K562 (cell line): ENCODE measurements around the gene SLC6A7. TPM values are rescaled to one million over a fixed set of nuclear protein-coding genes. Genes with fewer than 3 reads are reported as not detected.

Source experiments
- ATAC-seq: fragments of 200-7000 bp; cut with Tn5 transposase; 3 replicates; pipeline ENCODE4 v1.9.1; 2020; ENCODE audit warnings: moderate library complexity
- BruUV-seq: library from RNA; stranded (reverse); fragments of 400-500 nt; replicated peaks from 2 replicates; lab custom pipeline; 2021; lab: Mats Ljungman, UMichigan
- CTCF ChIA-PET: fragments of 300-600 bp; formaldehyde crosslinking; extraction: SDS; loops from one replicate; lab custom pipeline; 2021; ENCODE audit warnings: low intra/inter-chr PET ratio; lab: Yijun Ruan, JAX
- POLR2A ChIA-PET: fragments of 300-600, 350-650 bp; sonication (Branson Sonifier 250); formaldehyde crosslinking; extraction: SDS; loops from one replicate; lab custom pipeline; 2021; ENCODE audit warnings: antibody characterized with exemption, inconsistent platforms; lab: Yijun Ruan, JAX
- DNase-seq, 4 experiments: peaks; one replicate each; pipeline versions ENCODE4 v3.0.0 to v3.0.0-alpha.2; 2011 to 2018; ENCODE audit warnings: low spot score in 3 of 4, mixed read lengths in 3 of 4; ENCODE audit errors: extremely low read depth in 1 of 4
- FAIRE-seq: peaks from 2 replicates; lab custom pipeline; 2011; peaks lifted over from hg19 to GRCh38; lab: Jason Lieb, UNC
- H2AFZ ChIP-seq: 2 replicates; pipeline ENCODE4 v1.6.0; 2011; ENCODE audit warnings: low read depth, low read length, control low read depth, inconsistent platforms
- H3K27ac ChIP-seq: fragments of 200-600 bp; 3 replicates; pipeline ENCODE4 v1.8.0; 2011; ENCODE audit warnings: low read depth, mild to moderate bottlenecking, control low read depth, inconsistent platforms, low read length, moderate library complexity, mixed read lengths; ENCODE audit errors: extremely low read depth
- H3K27me3 ChIP-seq, 2 experiments: fragments of 300-600 bp in 1 of 2; 2 replicates in 1 of 2; 3 replicates in 1 of 2; pipeline versions ENCODE4 v1.6.0 to v1.8.0; 2011; ENCODE audit warnings: inconsistent platforms in 2 of 2, low read length in 2 of 2, mild to moderate bottlenecking in 1 of 2, mixed read lengths in 1 of 2, moderate library complexity in 1 of 2; ENCODE audit not compliant: control insufficient read depth in 2 of 2, insufficient read depth in 2 of 2
- H3K36me3 ChIP-seq: fragments of 300-600 bp; 3 replicates; pipeline ENCODE4 v1.8.0; 2011; ENCODE audit warnings: mild to moderate bottlenecking, low read length, inconsistent platforms; ENCODE audit not compliant: control insufficient read depth, insufficient read depth
- H3K4me1 ChIP-seq, 2 experiments: fragments of 200-600 bp in 1 of 2; replicated peaks in 1 of 2; 2 replicates in 1 of 2; 3 replicates in 1 of 2; pipeline versions ENCODE4 v1.5.1 to v1.8.0; 2011; ENCODE audit warnings: inconsistent platforms in 2 of 2, low read length in 2 of 2, mild to moderate bottlenecking in 1 of 2, mixed read lengths in 1 of 2, moderate library complexity in 1 of 2; ENCODE audit not compliant: control insufficient read depth in 2 of 2, insufficient read depth in 2 of 2
- H3K4me2 ChIP-seq: 2 replicates; pipeline ENCODE4 v1.6.1; 2011; ENCODE audit warnings: low read length, control low read depth, inconsistent platforms, mixed read lengths; ENCODE audit not compliant: insufficient read depth
- H3K4me3 ChIP-seq: fragments of 200-600 bp; sonication (generic), shearing (Covaris generic); 2 replicates; pipeline ENCODE4 v1.5.1; 2016; ENCODE audit warnings: control low read depth, inconsistent platforms
- H3K79me2 ChIP-seq: fragments of 200-600 bp; 3 replicates; pipeline ENCODE4 v1.8.0; 2011; ENCODE audit warnings: low read length, inconsistent platforms; ENCODE audit not compliant: control insufficient read depth, insufficient read depth
- H3K9ac ChIP-seq, 2 experiments: 2 replicates each; pipeline versions ENCODE4 v1.6.0 to v1.6.1; 2011; ENCODE audit warnings: low read depth in 2 of 2, low read length in 2 of 2, control low read depth in 1 of 2, inconsistent platforms in 1 of 2, mild to moderate bottlenecking in 1 of 2, mixed read lengths in 1 of 2; ENCODE audit not compliant: insufficient read depth in 1 of 2
- H3K9me1 ChIP-seq: one replicate; pipeline ENCODE4 v1.6.0; 2011; ENCODE audit warnings: inconsistent platforms, mild to moderate bottlenecking, low read length, moderate library complexity; ENCODE audit not compliant: control insufficient read depth, insufficient read depth
- H3K9me3 ChIP-seq: replicated peaks from 2 replicates; pipeline ENCODE4 v1.5.1; 2011; ENCODE audit warnings: low read depth, low read length, inconsistent platforms; ENCODE audit not compliant: control insufficient read depth, insufficient read depth
- H4K20me1 ChIP-seq: replicated peaks from 2 replicates; pipeline ENCODE4 v1.6.1; 2011; ENCODE audit warnings: low read length, inconsistent platforms, mixed read lengths; ENCODE audit not compliant: control insufficient read depth, insufficient read depth
- L3MBTL2 ChIP-seq: fragments of 450-650 bp; IDR thresholded peaks from 2 replicates; pipeline ENCODE4 v1.6.1; 2016; ENCODE audit warnings: mild to moderate bottlenecking, moderate library complexity
- NR4A1 ChIP-seq, 2 experiments: fragments of 250-450 bp in 1 of 2; fragments of 450-650 bp in 1 of 2; sonication (Bioruptor Pico) in 1 of 2; IDR thresholded peaks; 2 replicates each; pipeline versions ENCODE4 v1.4.0 to v1.6.1; 2016 to 2020; ENCODE audit warnings: mild to moderate bottlenecking in 2 of 2, missing compliant biosample characterization in 1 of 2, missing genetic modification characterization in 1 of 2, moderate library complexity in 1 of 2
- SPI1 ChIP-seq: IDR thresholded peaks from 2 replicates; pipeline ENCODE4 v1.6.1; 2011; ENCODE audit warnings: low read depth, low read length, control low read depth, borderline replicate concordance
- WGBS: fragments of 100-300 bp; shearing (Covaris generic); methylation state at CpG from one replicate; pipeline ENCODE4 v1.1.6; 2016; ENCODE audit warnings: low coverage, mixed read lengths; ENCODE audit not compliant: insufficient coverage; ENCODE audit errors: missing lambda C conversion rate; 5-methylcytosine and 5-hydroxymethylcytosine counted together
- in situ Hi-C: fragments of 300-500 bp; cut with MboI; formaldehyde crosslinking; loops from 4 replicates; pipeline ENCODE4 v1.15.0; 2018; ENCODE audit warnings: inconsistent platforms, mixed read lengths
- intact Hi-C: fragments of 100-400 bp; cut with micrococcal nuclease; formaldehyde crosslinking; loops from 2 replicates; pipeline ENCODE4 v1.14.2; 2022
- polyA plus RNA-seq, 8 experiments: library from polyadenylated mRNA; depleted of rRNA in 4 of 8; stranded (reverse) in 5 of 8; unstranded in 3 of 8; fragments of >200 nt; fragmentation: Nextera tagmentation in 2 of 8; fragmentation: Illumina TruSeq in 1 of 8; extraction: Ambion mirVana in 2 of 8; extraction: Trizol in 1 of 8; gene quantifications; 2 replicates each; pipeline versions ENCODE4 v1.2.1 to v1.2.3, GENCODE V29; 2011 to 2014; ENCODE audit warnings: inconsistent platforms in 1 of 8, missing spikeins in 1 of 8
- total RNA-seq, 7 experiments: library from RNA; depleted of rRNA in 6 of 7; stranded (reverse); fragments of >200 nt in 6 of 7; fragmentation: Illumina TruSeq in 2 of 7; extraction: Trizol in 2 of 7; gene quantifications; 2 replicates each; pipeline versions ENCODE4 v1.2.1 to v1.2.3, GENCODE V29; 2011 to 2021; ENCODE audit warnings: low replicate concordance in 1 of 7
- TF ChIP-seq, protein P1 (sequence below): sonication (generic); formaldehyde crosslinking; IDR thresholded peaks from 2 replicates; pipeline ENCODE4 v1.8.0; 2022; ENCODE audit warnings: mild to moderate bottlenecking, missing genetic modification reagents
- TF ChIP-seq, protein P2 (sequence below): sonication (generic); formaldehyde crosslinking; IDR thresholded peaks from 2 replicates; pipeline ENCODE4 v1.8.0; 2023; ENCODE audit warnings: mild to moderate bottlenecking, missing genetic modification reagents
- TF ChIP-seq, protein P3 (sequence below), 2 experiments: IDR thresholded peaks; 2 replicates each; pipeline ENCODE4 v1.6.1; 2011; ENCODE audit warnings: borderline replicate concordance in 1 of 2, control low read depth in 1 of 2, low read depth in 1 of 2, low read length in 1 of 2, mild to moderate bottlenecking in 1 of 2, mixed read lengths in 1 of 2, moderate library complexity in 1 of 2; ENCODE audit not compliant: insufficient read depth in 1 of 2, insufficient read length in 1 of 2, poor library complexity in 1 of 2, severe bottlenecking in 1 of 2; ENCODE audit errors: extremely low read depth in 1 of 2

Gene SLC6A7
- total and polyA plus RNA-seq, 9 of the 15 experiments (the other 6 are each of a cell fraction or from before 2014, with no cell fraction given): not detected

DNA sequence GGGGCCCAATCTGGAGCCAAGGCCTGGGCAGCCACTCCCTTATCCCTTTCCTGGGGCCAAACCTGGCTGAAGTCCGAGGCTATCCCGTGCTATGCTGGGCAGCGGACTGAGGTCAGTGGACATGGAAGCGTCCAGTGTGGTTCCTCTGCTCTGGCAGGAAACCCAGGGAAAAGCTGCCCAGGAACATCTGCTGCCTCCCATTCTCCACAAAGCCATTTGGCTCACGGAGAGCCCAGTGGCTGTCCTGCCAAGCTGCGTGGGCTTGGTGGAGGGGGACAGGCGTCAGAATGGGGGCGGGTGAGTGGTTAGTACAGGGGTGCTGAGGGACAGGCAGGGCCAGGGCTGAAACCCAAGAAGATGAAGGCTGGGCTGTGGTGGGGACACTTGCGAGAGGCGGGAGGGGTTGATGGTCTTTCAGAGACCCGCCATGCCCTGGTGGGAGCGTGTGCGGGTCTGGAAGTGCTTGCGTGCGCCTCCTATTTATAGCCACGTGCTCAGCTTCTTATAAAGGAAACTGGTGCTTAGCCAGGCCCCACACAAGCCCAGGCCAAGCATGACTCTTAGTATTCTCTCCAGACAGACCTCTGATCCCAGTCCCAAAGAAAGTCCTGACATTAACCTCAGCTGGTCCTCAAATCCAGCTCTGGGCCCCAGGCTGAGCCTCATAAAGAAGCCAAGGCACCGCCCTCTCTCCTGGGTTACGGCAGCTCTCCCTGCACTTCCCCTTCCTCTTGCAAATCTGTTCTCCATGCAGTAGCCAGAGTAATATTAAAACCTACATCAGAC lies 9.4 kb upstream of the SLC6A7 start:
- in situ Hi-C loops: no loop called here
- H3K36me3 ChIP-seq: no peaks in the 10 kb centered on the region
- no peak overlapping the region for H3K4me2 ChIP-seq
- ChIA-PET CTCF (no interaction called here), POLR2A (interaction anchor here (0.5 to 1.0 kb wide), 3 partner anchors 11 to 348 kb away, joined by 3 to 4 read pairs (median 3); no protein-coding TSS in a partner anchor)
- H3K27ac ChIP-seq: no peak overlapping the region
- H3K4me3 ChIP-seq: no peak overlapping the region
- no peaks in the 10 kb centered on the region for H3K79me2 ChIP-seq
- no peaks in the 10 kb centered on the region for H3K9me3 ChIP-seq
- ATAC-seq (no peak), FAIRE-seq (no peak), DNase-seq (no peak)
- TF ChIP-seq, protein P1, sequence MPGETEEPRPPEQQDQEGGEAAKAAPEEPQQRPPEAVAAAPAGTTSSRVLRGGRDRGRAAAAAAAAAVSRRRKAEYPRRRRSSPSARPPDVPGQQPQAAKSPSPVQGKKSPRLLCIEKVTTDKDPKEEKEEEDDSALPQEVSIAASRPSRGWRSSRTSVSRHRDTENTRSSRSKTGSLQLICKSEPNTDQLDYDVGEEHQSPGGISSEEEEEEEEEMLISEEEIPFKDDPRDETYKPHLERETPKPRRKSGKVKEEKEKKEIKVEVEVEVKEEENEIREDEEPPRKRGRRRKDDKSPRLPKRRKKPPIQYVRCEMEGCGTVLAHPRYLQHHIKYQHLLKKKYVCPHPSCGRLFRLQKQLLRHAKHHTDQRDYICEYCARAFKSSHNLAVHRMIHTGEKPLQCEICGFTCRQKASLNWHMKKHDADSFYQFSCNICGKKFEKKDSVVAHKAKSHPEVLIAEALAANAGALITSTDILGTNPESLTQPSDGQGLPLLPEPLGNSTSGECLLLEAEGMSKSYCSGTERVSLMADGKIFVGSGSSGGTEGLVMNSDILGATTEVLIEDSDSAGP (CRISPR knock-in tag): no peak
- TF ChIP-seq L3MBTL2 (peak; percentile 55), SPI1 (peak; percentile 75; the same call in 1 of the 2 replicates), NR4A1 (CRISPR knock-in tag; IDR thresholded peaks at IDR 0.05) (no peak), NR4A1 (tag; IDR thresholded peaks at IDR 0.05) (no peak)
- TF ChIP-seq, protein P2, sequence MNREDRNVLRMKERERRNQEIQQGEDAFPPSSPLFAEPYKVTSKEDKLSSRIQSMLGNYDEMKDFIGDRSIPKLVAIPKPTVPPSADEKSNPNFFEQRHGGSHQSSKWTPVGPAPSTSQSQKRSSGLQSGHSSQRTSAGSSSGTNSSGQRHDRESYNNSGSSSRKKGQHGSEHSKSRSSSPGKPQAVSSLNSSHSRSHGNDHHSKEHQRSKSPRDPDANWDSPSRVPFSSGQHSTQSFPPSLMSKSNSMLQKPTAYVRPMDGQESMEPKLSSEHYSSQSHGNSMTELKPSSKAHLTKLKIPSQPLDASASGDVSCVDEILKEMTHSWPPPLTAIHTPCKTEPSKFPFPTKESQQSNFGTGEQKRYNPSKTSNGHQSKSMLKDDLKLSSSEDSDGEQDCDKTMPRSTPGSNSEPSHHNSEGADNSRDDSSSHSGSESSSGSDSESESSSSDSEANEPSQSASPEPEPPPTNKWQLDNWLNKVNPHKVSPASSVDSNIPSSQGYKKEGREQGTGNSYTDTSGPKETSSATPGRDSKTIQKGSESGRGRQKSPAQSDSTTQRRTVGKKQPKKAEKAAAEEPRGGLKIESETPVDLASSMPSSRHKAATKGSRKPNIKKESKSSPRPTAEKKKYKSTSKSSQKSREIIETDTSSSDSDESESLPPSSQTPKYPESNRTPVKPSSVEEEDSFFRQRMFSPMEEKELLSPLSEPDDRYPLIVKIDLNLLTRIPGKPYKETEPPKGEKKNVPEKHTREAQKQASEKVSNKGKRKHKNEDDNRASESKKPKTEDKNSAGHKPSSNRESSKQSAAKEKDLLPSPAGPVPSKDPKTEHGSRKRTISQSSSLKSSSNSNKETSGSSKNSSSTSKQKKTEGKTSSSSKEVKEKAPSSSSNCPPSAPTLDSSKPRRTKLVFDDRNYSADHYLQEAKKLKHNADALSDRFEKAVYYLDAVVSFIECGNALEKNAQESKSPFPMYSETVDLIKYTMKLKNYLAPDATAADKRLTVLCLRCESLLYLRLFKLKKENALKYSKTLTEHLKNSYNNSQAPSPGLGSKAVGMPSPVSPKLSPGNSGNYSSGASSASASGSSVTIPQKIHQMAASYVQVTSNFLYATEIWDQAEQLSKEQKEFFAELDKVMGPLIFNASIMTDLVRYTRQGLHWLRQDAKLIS (CRISPR knock-in tag): no peak
- TF ChIP-seq, protein P3, sequence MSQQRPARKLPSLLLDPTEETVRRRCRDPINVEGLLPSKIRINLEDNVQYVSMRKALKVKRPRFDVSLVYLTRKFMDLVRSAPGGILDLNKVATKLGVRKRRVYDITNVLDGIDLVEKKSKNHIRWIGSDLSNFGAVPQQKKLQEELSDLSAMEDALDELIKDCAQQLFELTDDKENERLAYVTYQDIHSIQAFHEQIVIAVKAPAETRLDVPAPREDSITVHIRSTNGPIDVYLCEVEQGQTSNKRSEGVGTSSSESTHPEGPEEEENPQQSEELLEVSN (IDR thresholded peaks at IDR 0.05; ENCODE audit: borderline replicate concordance in 1 of 2, extremely low read depth in 1 of 2, insufficient read depth in 1 of 2, insufficient read length in 1 of 2, low read depth in 1 of 2, low read length in 1 of 2, poor library complexity in 1 of 2, severe bottlenecking in 1 of 2): peak in 1 of 2 experiments; percentile 9
- 0 out of 2 replicates have a peak overlapping the region, but pooled peaks have one; percentile 24 for H2AFZ ChIP-seq
- 33% methylated on average over 15 of the region's 18 CpGs for WGBS
- no peaks in the 10 kb centered on the region for H3K9me1 ChIP-seq
- H4K20me1 ChIP-seq: peaks cover 3% of the 10 kb centered on the region; the same call in 1 of the 2 replicates
- H3K4me1 ChIP-seq: peaks cover 2 to 4% of the 10 kb centered on the region in 2 experiments; a peak in 3 of 5 replicates
- H3K27me3 ChIP-seq: peaks cover 3 to 47% of the 10 kb centered on the region in 2 experiments
- BruUV-seq: no TSS peak
- peak overlapping the region in 1 of 2 experiments; percentile 33; a peak in 1 of 4 replicates for H3K9ac ChIP-seq
- intact Hi-C loops: no loop called here
